Stimulated activated CD4-positive, alpha-beta T cell treated with anti-CD3 and anti-CD28 coated beads, Interleukin-1b, Interleukin-23, amount 100 ng/mL, for 1 hour (primary cell): ENCODE data around the gene NDN.
"Not testable (repeated sequence)": the region's sequence is repeated elsewhere in the genome, so short reads cannot be mapped to it uniquely, and the experiment has no call there.

Experiments used
- DNase-seq, 2 donors: peaks; one replicate each; pipeline ENCODE4 v3.0.0-alpha.2; 2020; ENCODE audit warnings: low read depth in 2 of 2

NDN gene, protein sequence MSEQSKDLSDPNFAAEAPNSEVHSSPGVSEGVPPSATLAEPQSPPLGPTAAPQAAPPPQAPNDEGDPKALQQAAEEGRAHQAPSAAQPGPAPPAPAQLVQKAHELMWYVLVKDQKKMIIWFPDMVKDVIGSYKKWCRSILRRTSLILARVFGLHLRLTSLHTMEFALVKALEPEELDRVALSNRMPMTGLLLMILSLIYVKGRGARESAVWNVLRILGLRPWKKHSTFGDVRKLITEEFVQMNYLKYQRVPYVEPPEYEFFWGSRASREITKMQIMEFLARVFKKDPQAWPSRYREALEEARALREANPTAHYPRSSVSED

DNA sequence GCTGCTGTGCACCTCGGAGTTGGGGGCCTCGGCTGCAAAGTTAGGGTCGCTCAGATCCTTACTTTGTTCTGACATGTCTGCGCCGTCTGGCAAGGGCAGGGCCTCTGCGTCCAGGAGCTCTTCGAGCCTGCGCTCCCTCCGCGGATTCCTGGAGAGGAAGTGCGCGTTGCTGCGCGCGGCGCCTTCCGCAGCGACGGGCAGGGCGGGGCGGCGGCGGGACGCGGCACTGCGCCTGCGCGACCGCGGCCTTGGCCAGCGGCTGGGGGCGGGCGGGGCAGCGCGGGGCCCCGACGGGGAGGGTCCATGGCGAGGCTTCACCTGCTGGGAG, at the start of gene NDN:
TSS of gene NDN (minus strand) at position 163 of the 328 bp plus-strand sequence. CDS start at position 75, 88 bp downstream.
- no peak for DNase-seq

- DNase-seq, result no peak
Observed at GRCh38 chr15:23736033-23736673, 49.0 kb upstream of the NDN start.

DNA sequence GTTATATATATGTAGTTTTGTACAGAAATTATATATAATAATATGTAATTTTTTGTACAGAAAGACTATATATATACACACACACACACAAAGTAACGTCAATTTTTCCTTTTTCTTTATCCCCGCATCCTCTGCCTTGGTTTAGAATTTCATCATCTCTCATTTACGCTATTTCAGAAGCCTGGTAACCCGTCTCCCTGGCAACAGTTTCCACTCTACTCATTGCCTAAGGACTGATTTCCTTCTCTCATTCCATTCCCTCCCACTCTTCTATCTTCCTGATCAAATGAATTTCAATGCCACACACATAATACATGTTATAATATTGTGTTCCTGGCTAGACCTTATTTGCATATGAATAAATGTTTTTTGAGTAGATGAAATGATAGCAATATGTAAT, 47.8 kb upstream of the NDN start:
- DNase-seq, result no peak

DNA sequence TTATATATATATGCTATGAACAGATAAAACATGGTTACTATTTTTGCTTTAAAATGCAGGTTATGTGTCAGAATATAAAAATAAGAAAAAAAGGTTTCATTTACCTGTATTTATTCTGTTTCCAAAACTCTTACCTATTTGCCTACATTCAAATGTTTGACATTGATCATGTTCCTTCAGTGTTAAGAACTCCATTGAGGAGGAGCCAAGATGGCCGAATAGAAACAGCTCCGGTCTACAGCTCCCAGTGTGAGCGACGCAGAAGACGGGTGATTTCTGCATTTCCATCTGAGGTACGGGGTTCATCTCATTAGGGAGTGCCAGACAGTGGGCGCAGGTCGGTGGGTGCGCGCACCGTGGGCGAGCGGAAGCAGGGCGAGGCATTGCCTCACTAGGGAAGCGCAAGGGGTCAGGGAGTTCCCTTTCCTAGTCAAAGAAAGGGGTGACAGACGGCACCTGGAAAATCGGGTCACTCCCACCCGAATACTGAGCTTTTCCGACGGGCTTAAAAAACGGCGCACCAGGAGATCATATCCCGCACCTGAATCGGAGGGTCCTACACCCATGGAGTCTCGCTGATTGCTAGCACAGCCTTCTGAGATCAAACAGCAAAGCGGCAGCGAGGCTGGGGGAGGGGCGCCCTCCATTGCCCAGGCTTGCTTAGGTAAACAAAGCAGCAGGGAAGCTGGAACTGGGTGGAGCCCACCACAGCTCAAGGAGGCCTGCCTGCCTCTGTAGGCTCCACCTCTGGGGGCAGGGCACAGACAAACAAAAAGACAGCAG, 27.0 kb upstream of the NDN start:
- not testable (repeated sequence) for DNase-seq

GRCh38 chr15:23708332-23708731, 21.2 kb upstream of the NDN start:
- DNase-seq, result no peak

DNA sequence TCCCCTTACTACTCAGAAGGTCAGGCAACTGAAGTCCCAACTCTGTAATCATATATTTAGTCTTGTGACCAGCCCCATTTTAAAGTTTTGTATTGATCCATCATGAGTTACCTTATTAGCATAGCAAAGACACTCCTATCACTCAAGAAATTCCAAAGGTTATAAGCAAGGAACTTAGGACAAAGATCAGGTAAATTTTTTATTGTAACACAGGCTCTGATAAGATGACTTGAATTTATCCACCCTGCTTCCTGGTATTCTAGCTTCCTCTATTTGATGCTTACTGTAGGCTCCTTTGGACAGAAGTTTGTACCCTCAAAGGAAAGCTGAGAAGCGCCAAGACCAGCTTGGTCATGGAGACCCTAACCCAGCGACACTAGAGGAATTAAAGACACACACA, 8.2 kb upstream of the NDN start:
- no peak for DNase-seq

DNA sequence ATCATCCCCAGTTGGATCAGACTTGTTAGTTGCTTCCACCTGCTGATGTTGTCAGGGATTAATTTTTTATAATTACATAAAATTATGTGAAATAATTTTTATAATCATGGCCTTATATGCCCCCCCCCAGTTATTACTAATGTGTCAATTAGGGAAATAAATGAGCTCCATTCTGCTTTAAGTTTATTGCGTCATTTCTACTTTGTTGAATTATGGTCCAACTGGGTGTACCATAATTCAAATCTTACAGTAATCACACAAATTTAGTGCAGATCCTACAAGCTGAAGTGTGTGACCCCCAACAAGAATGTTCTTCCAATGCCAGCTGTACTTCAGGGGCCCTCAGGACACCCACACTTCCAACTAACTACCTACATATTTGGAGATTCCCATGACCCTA, 7.5 kb upstream of the NDN start:
- DNase-seq, result no peak

DNA sequence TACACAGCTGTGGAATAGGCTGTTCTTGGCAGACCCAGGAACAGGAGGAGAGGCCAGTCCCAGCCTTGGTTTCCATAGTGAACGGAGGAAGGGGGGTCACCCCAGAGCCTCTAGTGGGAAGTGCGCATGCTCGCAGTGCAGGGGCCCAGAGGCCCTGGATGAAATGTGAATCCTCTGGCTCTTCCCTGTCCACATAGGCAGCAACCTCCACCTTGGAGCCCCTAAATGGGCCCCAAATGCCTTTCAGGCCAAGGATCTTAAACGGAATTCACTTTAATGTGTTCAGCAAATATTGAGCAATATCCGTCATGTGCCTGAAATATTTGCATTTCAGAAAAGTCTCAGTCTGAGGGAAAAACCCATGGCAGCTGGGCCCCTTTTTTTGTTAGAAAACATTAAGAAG, 3.3 kb upstream of the NDN start:
- no peak for DNase-seq

- no peak for DNase-seq
Observed at GRCh38 chr15:23690015-23690414, 2.9 kb upstream of the NDN start.

DNA sequence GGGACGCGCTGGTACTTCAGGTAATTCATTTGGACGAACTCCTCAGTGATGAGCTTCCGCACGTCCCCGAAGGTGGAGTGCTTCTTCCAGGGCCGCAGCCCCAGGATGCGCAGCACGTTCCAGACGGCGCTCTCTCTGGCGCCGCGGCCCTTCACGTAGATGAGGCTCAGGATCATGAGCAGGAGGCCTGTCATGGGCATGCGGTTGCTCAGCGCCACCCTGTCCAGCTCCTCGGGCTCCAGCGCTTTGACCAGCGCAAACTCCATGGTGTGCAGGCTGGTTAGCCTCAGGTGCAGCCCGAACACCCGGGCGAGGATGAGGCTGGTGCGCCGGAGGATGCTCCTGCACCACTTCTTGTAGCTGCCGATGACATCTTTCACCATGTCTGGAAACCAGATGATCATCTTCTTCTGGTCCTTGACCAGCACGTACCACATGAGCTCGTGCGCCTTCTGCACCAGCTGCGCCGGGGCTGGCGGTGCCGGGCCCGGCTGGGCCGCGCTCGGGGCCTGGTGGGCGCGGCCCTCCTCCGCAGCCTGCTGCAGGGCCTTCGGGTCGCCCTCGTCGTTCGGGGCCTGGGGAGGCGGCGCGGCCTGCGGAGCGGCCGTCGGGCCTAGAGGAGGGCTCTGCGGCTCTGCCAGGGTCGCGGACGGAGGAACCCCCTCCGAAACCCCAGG, 501 bp downstream of the NDN start:
- no peak for DNase-seq

- DNase-seq, result no peak
Observed at GRCh38 chr15:23671481-23671880, 15.6 kb downstream of the NDN start.

DNA sequence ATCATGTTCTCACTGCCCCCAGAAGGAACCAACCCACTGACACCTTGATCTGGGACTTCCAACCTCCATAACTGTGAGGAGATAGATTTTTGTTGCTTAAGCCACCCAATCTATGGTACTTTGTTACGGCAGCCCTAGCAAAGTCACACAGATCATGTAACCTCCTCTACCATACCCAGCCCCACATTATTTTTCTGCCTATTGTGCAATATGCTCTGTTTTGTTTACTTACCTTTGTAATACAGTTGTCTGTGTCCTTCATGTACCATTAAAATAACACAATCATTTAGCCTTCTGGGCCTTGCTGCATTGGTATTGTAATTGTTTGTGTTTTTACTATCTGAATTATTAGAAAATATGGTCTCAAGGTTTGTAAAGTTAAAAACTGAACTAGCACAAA, 16.1 kb downstream of the NDN start:
- DNase-seq, result no peak

DNA sequence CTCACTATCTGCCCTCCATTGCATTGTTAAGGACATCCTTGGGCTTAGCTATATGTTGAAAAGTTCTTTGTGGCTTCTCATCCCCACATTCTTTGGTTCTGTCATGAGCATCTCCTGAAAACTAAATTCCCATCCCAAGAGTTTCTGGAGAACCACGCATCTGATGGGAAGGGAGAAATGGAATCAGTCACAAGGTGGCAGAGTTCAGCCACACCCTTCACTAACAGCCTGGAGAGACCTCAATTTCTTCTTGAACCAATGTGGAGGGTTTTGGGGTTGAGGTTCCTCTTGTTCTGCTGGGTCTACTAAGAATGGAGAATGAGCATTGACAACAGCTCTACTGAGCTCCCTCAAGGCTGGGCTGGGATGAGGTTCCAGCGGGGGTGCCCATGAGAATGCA, 23.9 kb downstream of the NDN start:
- no peak for DNase-seq

- peak in 1 of 2 donors; percentile 16 for DNase-seq
Observed at GRCh38 chr15:23648920-23649515, 38.1 kb downstream of the NDN start.

DNA sequence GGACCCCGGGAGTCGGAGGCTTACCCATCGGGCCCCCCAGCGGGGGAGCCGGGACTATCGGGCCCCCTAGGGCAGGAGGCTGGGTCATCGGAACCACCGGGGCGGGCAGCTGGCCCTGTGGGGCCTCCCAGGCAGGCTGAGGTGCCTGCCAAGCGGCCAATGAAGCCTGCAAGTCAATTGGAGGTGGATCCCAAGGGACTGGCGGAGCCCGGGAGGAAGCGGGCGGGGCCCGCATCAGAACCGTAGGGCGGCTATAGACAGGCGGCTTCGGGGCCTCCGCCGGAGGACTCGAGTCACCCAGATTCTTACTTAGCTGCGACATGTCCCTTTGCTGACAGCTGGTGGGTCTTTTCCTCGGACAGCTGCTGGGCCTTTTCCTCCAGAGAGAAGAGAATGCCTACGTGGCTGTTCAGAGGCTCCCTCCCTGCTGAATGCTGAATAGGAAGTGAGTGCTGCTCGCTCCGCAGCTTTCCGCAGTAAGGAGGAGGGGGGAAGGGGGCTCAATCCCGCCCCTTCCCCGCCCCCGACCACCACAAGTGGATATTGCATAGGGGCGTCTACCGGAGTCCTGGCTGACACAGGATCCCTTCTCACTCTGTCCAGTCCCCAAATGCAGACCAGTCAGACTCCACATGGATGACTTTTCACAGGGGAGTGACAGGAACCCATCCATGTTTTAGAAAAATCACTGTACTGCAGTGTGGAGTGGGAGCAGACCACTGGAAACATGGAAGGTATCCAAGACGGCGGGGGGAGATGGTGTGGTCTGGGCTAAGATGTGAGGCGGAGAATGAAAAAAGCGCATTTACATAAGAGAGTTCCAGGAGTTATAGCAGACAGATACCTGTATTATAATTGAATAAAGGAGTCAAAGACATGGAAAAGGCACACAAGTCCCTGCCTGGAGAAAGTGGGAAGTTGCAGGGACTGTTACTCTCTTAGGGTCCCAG, 39.4 kb downstream of the NDN start, which contains the start of gene MAGEL2:
TSS of gene MAGEL2 (minus strand) at position 447 of the 950 bp plus-strand sequence. CDS start at position 322, 125 bp downstream.
- no peak for DNase-seq

DNA sequence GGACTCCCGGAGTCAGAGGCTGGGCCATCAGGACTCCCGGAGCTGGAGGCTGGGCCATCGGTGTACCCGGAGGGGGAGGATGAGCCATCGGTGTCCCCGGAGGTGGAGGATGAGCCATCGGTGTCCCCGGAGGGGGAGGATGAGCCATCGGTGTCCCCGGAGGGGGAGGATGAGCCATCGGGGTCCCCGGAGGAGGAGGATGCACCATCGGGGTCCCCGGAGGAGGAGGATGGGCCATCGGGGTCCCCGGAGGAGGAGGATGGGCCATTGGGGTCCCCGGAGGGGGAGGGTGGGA, 40.2 kb downstream of the NDN start:
- DNase-seq, result no peak

GRCh38 chr15:23646165-23647000, 40.7 kb downstream of the NDN start:
- no peak for DNase-seq

- no peak for DNase-seq
Observed at GRCh38 chr15:23645371-23646164, 41.5 kb downstream of the NDN start.

- no peak for DNase-seq
Observed at GRCh38 chr15:23644829-23645228, 42.3 kb downstream of the NDN start.
